PC-9 (cell line): ENCODE results near the gene MAPK1. TPM values are rescaled to one million over a fixed set of nuclear protein-coding genes. Genes with fewer than 3 reads are reported as not detected.

Source experiments
- BruUV-seq: library from RNA; stranded (reverse); fragments of 400-500 nt; replicated peaks from 2 replicates; lab custom pipeline; 2021; lab: Mats Ljungman, UMichigan
- CTCF ChIA-PET: fragments of 300-600 bp; sonication (Branson Sonifier 250); formaldehyde crosslinking; loops from one replicate; lab custom pipeline; 2022; ENCODE audit warnings: antibody characterized with exemption; lab: Charles Lee
- POLR2A ChIA-PET: fragments of 300-600 bp; sonication (Branson Sonifier 250); formaldehyde crosslinking; loops from one replicate; lab custom pipeline; 2022; ENCODE audit warnings: antibody characterized with exemption; ENCODE audit not compliant: unreplicated experiment; lab: Charles Lee
- DNase-seq, 2 experiments: peaks; one replicate each; pipeline versions ENCODE4 v3.0.0 to v3.0.0-alpha.2; 2015 to 2022; ENCODE audit warnings: mixed read lengths in 1 of 2
- H2AFZ ChIP-seq: fragments of 200-600 bp; sonication (generic); 2 replicates; pipeline ENCODE4 v1.8.1; 2017; ENCODE audit warnings: antibody characterized with exemption
- H3F3A ChIP-seq: fragments of 200-600 bp; sonication (generic); 2 replicates; pipeline ENCODE4 v1.8.1; 2017; ENCODE audit warnings: antibody characterized with exemption, mild to moderate bottlenecking, low read depth; ENCODE audit not compliant: insufficient read depth
- H3K27ac ChIP-seq: fragments of 200-600 bp; sonication (generic); 2 replicates; pipeline ENCODE4 v1.6.1; 2016; ENCODE audit warnings: mixed run types
- H3K27me3 ChIP-seq: fragments of 200-600 bp; sonication (generic); 2 replicates; pipeline ENCODE4 v1.6.1; 2016; ENCODE audit warnings: low read depth, mixed run types; ENCODE audit not compliant: insufficient read depth
- H3K36me3 ChIP-seq: fragments of 200-600 bp; sonication (generic); 2 replicates; pipeline ENCODE4 v1.6.1; 2016; ENCODE audit warnings: low read depth, mixed run types
- H3K4me1 ChIP-seq: fragments of 200-600 bp; sonication (generic); replicated peaks from 2 replicates; pipeline ENCODE4 v1.6.1; 2016; ENCODE audit warnings: mixed run types; ENCODE audit not compliant: insufficient read depth
- H3K4me2 ChIP-seq: fragments of 200-600 bp; sonication (generic); 2 replicates; pipeline ENCODE4 v1.6.1; 2017; ENCODE audit warnings: mixed run types
- H3K4me3 ChIP-seq: fragments of 200-600 bp; sonication (generic); 2 replicates; pipeline ENCODE4 v1.6.1; 2016; ENCODE audit warnings: mixed run types
- H3K79me2 ChIP-seq: fragments of 200-600 bp; sonication (generic); 2 replicates; pipeline ENCODE4 v1.6.1; 2017; ENCODE audit warnings: low read depth, mixed run types
- H3K9me2 ChIP-seq: fragments of 200-600 bp; sonication (generic); 2 replicates; pipeline ENCODE4 v1.8.1; 2017; ENCODE audit warnings: mild to moderate bottlenecking; ENCODE audit not compliant: insufficient read depth
- H3K9me3 ChIP-seq: fragments of 200-600 bp; sonication (generic); 2 replicates; pipeline ENCODE4 v1.8.1; 2016; ENCODE audit warnings: low read depth; ENCODE audit not compliant: insufficient read depth
- H4K20me1 ChIP-seq: fragments of 200-600 bp; sonication (generic); 2 replicates; pipeline ENCODE4 v1.8.1; 2017; ENCODE audit not compliant: insufficient read depth
- CTCF ChIP-seq: fragments of 200-600 bp; sonication (generic); conservative IDR thresholded peaks from 2 replicates; pipeline ENCODE4 v1.6.1; 2017; ENCODE audit warnings: mixed run types, antibody characterized with exemption, mild to moderate bottlenecking, moderate library complexity
- EZH2 ChIP-seq: fragments of 200-600 bp; sonication (generic); IDR thresholded peaks from 2 replicates; pipeline ENCODE4 v1.8.0; 2017; ENCODE audit warnings: antibody characterized with exemption, low read depth
- intact Hi-C: fragments of 100-400 bp; cut with micrococcal nuclease; formaldehyde crosslinking; loops from one replicate; pipeline ENCODE4 v1.10.0; 2022; ENCODE audit not compliant: unreplicated experiment
- total RNA-seq: library from RNA; stranded (reverse); gene quantifications from 2 replicates; pipeline ENCODE4 v1.2.3, GENCODE V29; 2021

MAPK1 gene
- total RNA-seq, 1 experiment from 2014 or later = 82.8 TPM

GRCh38 chr22:21736084-21736642, 131.3 kb downstream of the MAPK1 start:
- POLR2A ChIA-PET = interaction anchor here (0.6 to 0.8 kb wide), 6 partner anchors 38 to 466 kb away, joined by 3 to 18 read pairs (median 8); no protein-coding TSS in a partner anchor
- CTCF ChIA-PET = no interaction called here
- Histone ChIP-seq H3K4me3 (no peak overlapping the region; the same call in 1 of the 2 replicates), H3K36me3 (no peaks in the 10 kb centered on the region), H3K27ac (no peak overlapping the region), H2AFZ (no peak overlapping the region), H3K4me2 (no peak overlapping the region), H3K9me2 (no peaks in the 10 kb centered on the region), H3K27me3 (no peaks in the 10 kb centered on the region), H3F3A (no peaks in the 10 kb centered on the region), H3K4me1 (peaks cover 9% of the 10 kb centered on the region; the same call in 1 of the 2 replicates), H4K20me1 (no peaks in the 10 kb centered on the region), H3K9me3 (no peaks in the 10 kb centered on the region), H3K79me2 (no peaks in the 10 kb centered on the region)
- intact Hi-C loops = loop anchor here (10.0 kb wide), 1 partner anchor 129 kb away; the partner anchor contains the start of gene MAPK1
- BruUV-seq = no TSS peak
- DNase-seq = no peak
- TF ChIP-seq CTCF (no peak), EZH2 (no peak)

- CTCF ChIA-PET = interaction anchor here (0.7 kb wide), 1 partner anchor 40 kb away, joined by 8 read pairs; no protein-coding TSS in a partner anchor
These were observed 132.0 kb downstream of the MAPK1 start, which contains the start of gene YPEL1 for GRCh38 chr22:21735200-21736083. TSS of gene YPEL1 (minus strand) at chr22:21735794. CDS start at chr22:21710744, 25,050 bp downstream.

More at GRCh38 chr22:21735200-21736083, 132.0 kb downstream of the MAPK1 start, which contains the start of gene YPEL1:
- no peaks in the 10 kb centered on the region for H3K9me2 ChIP-seq
- H3K9me3 ChIP-seq = no peaks in the 10 kb centered on the region
- peak within 1 kb of the TSS; percentile 78 for H2AFZ ChIP-seq
- no peaks in the 10 kb centered on the region for H3K36me3 ChIP-seq
- H3K27me3 ChIP-seq = no peaks in the 10 kb centered on the region
- peak within 1 kb of the TSS; percentile 57 for H3K4me3 ChIP-seq
- peaks cover 9% of the 10 kb centered on the region; the same call in 1 of the 2 replicates for H3K4me1 ChIP-seq
- intact Hi-C loops = loop anchor here (10.0 kb wide), 1 partner anchor 129 kb away; the partner anchor contains the start of gene MAPK1
- no peak for TF ChIP-seq EZH2
- TF ChIP-seq CTCF = no peak
- BruUV-seq = no TSS peak
- DNase-seq = peak; percentile 61 to 92
- no peak within 1 kb of the TSS for H3K27ac ChIP-seq
- H3K79me2 ChIP-seq = no peaks in the 10 kb centered on the region
- H3K4me2 ChIP-seq = peak within 1 kb of the TSS; percentile 96
- H4K20me1 ChIP-seq = no peaks in the 10 kb centered on the region
- POLR2A ChIA-PET = interaction anchor here (0.6 to 0.8 kb wide), 6 partner anchors 37 to 466 kb away, joined by 3 to 18 read pairs (median 8); no protein-coding TSS in a partner anchor
- no peaks in the 10 kb centered on the region for H3F3A ChIP-seq
